Measurements from ENCODE around the gene FBXL20.

FBXL20 gene

GRCh38 chr17:39328815-39329214, 72.6 kb downstream of the FBXL20 start (continued):
- TF ChIP-seq ZNF335 (tag by site-specific recombination; conservative IDR thresholded peaks at IDR 0.05) (peak; percentile 65), ZBTB20 (tag by site-specific recombination; IDR thresholded peaks at IDR 0.05) (no peak), ZNF175 (tag by site-specific recombination; IDR thresholded peaks at IDR 0.05) (no peak), ZNF48 (tag by site-specific recombination; IDR thresholded peaks at IDR 0.05) (no peak), ZNF184 (tag by site-specific recombination; IDR thresholded peaks at IDR 0.05) (no peak), GLIS1 (tag by site-specific recombination; IDR thresholded peaks at IDR 0.05) (no peak)

DNA sequence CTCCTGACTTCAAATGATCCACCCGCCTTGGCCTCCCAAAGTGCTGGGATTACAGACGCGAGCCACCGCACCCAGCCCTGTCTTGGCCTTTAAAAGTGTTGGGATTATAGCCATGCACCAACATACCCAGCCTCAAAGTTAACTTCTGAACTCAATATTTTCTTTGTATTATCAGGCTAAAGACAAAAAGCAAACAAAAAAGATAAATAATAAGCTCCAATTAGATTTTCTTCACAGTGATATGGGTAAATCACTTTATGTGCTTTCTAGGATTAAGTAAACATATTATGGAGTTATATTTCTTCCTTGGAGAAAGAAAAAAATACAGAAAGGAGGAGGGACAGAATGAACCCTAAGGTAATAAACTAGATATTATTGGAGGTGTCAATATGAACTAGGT, 74.3 kb downstream of the FBXL20 start:
- ChIA-PET POLR2A (no interaction called here), CTCF (interaction anchor here (1.0 kb wide), 1 partner anchor 82 kb away, joined by 3 read pairs; no protein-coding TSS in a partner anchor)
- peaks cover 11% of the 10 kb centered on the region for H3K4me1 ChIP-seq (ENCODE audit: control insufficient read depth, insufficient read depth, low read length)
- H3K27ac ChIP-seq (ENCODE audit: extremely low read depth, low read depth, low read length): no peak overlapping the region
- no peaks in the 10 kb centered on the region; a peak in 1 of 3 replicates for H3K36me3 ChIP-seq (ENCODE audit: control insufficient read depth in 2 of 2, insufficient read depth in 1 of 2, low read length in 2 of 2)
- H3K4me3 ChIP-seq (ENCODE audit: low read depth, low read length): no peak overlapping the region
- TF ChIP-seq ZNF274 (IDR thresholded peaks at IDR 0.05; ENCODE audit: low read length): no peak
- no peak for TF ChIP-seq ZNF274 (tag by site-specific recombination; IDR thresholded peaks at IDR 0.05; ENCODE audit: borderline replicate concordance)
- TF ChIP-seq, protein P1, sequence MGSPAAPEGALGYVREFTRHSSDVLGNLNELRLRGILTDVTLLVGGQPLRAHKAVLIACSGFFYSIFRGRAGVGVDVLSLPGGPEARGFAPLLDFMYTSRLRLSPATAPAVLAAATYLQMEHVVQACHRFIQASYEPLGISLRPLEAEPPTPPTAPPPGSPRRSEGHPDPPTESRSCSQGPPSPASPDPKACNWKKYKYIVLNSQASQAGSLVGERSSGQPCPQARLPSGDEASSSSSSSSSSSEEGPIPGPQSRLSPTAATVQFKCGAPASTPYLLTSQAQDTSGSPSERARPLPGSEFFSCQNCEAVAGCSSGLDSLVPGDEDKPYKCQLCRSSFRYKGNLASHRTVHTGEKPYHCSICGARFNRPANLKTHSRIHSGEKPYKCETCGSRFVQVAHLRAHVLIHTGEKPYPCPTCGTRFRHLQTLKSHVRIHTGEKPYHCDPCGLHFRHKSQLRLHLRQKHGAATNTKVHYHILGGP (tag by site-specific recombination; IDR thresholded peaks at IDR 0.05): peak; percentile 84
- TF ChIP-seq, protein P2, sequence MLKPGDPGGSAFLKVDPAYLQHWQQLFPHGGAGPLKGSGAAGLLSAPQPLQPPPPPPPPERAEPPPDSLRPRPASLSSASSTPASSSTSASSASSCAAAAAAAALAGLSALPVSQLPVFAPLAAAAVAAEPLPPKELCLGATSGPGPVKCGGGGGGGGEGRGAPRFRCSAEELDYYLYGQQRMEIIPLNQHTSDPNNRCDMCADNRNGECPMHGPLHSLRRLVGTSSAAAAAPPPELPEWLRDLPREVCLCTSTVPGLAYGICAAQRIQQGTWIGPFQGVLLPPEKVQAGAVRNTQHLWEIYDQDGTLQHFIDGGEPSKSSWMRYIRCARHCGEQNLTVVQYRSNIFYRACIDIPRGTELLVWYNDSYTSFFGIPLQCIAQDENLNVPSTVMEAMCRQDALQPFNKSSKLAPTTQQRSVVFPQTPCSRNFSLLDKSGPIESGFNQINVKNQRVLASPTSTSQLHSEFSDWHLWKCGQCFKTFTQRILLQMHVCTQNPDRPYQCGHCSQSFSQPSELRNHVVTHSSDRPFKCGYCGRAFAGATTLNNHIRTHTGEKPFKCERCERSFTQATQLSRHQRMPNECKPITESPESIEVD (tag by site-specific recombination; IDR thresholded peaks at IDR 0.05): peak; percentile 60
- no peaks in the 10 kb centered on the region for H3K9me3 ChIP-seq (ENCODE audit: control insufficient read depth, insufficient read depth, low read depth, low read length)

DNA sequence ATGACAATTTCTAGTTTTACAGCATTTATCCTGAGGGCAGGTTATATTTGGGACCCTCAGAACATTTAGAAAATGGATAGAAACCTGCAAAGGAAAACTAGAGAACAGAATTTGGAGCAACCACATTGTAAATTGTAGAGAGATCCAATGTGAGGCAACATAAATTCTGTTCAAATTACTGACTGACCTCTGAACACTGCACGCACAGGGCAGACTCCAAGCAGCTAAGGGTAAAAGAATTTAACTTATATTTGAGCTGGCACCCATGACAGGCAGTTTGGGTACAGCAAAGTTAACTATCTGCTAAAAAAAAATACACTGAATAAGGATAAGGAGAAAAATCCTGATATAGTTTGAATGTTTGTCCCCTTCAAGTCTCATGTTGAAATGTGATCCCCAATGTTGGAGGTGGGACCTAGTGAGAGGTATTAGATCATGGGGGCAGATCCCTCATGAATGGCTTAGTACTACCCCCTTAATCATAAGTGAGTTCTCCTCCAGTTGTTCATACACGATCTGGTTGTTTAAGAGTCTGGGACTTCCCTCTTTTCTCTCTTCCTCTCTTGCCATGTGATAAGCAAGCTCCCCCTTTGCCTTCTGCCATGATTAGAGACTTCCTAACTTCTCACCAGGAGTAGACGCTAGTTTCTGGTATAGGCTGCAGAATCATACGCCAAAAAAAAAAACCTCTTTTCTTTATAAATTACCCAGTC, 75.7 kb downstream of the FBXL20 start:
- Histone ChIP-seq H3K4me3 (ENCODE audit: low read depth, low read length) (no peak overlapping the region), H3K4me1 (ENCODE audit: control insufficient read depth, insufficient read depth, low read length) (peaks cover 11% of the 10 kb centered on the region), H3K9me3 (ENCODE audit: control insufficient read depth, insufficient read depth, low read depth, low read length) (no peaks in the 10 kb centered on the region), H3K36me3 (ENCODE audit: control insufficient read depth in 2 of 2, insufficient read depth in 1 of 2, low read length in 2 of 2) (no peaks in the 10 kb centered on the region; a peak in 1 of 3 replicates), H3K27ac (ENCODE audit: extremely low read depth, low read depth, low read length) (no peak overlapping the region)
- POLR2A ChIA-PET: no interaction called here
- TF ChIP-seq HOXC10 (CRISPR knock-in tag; IDR thresholded peaks at IDR 0.05): no peak
- TF ChIP-seq, protein P3, sequence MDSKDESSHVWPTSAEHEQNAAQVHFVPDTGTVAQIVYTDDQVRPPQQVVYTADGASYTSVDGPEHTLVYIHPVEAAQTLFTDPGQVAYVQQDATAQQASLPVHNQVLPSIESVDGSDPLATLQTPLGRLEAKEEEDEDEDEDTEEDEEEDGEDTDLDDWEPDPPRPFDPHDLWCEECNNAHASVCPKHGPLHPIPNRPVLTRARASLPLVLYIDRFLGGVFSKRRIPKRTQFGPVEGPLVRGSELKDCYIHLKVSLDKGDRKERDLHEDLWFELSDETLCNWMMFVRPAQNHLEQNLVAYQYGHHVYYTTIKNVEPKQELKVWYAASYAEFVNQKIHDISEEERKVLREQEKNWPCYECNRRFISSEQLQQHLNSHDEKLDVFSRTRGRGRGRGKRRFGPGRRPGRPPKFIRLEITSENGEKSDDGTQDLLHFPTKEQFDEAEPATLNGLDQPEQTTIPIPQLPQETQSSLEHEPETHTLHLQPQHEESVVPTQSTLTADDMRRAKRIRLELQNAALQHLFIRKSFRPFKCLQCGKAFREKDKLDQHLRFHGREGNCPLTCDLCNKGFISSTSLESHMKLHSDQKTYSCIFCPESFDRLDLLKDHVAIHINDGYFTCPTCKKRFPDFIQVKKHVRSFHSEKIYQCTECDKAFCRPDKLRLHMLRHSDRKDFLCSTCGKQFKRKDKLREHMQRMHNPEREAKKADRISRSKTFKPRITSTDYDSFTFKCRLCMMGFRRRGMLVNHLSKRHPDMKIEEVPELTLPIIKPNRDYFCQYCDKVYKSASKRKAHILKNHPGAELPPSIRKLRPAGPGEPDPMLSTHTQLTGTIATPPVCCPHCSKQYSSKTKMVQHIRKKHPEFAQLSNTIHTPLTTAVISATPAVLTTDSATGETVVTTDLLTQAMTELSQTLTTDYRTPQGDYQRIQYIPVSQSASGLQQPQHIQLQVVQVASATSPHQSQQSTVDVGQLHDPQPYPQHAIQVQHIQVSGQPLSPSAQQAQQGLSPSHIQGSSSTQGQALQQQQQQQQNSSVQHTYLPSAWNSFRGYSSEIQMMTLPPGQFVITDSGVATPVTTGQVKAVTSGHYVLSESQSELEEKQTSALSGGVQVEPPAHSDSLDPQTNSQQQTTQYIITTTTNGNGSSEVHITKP (tag by site-specific recombination; IDR thresholded peaks at IDR 0.05): peak; percentile 45
- peak; percentile 41; the same call in 1 of the 2 replicates for TF ChIP-seq SP7 (tag by site-specific recombination; IDR thresholded peaks at IDR 0.05)
- TF ChIP-seq MZF1 (tag by site-specific recombination; IDR thresholded peaks at IDR 0.05; ENCODE audit: borderline replicate concordance): peak; percentile 68; the same call in 1 of the 2 replicates
- CTCF ChIA-PET: interaction anchor here (0.6 to 0.7 kb wide), 2 partner anchors 76 to 81 kb away, joined by 3 read pairs; no protein-coding TSS in a partner anchor

Measured in HEK293 (cell line).